Stimulated activated CD4-positive, alpha-beta T cell treated with anti-CD3 and anti-CD28 coated beads, Interleukin-2, amount 100 ng/mL, for 24 hours (primary cell): ENCODE results near the gene GSTO2.

Source experiments
- DNase-seq, 2 donors: peaks; one replicate each; pipeline ENCODE4 v3.0.0-alpha.2; 2020

GSTO2 gene

GRCh38 chr10:104345941-104346340 is 77.0 kb downstream of the GSTO2 start:
- no peak for DNase-seq

GRCh38 chr10:104347295-104348045 is 78.5 kb downstream of the GSTO2 start:
- no peak for DNase-seq

- DNase-seq: no peak
Measured at GRCh38 chr10:104348601-104349000, 79.6 kb downstream of the GSTO2 start.

GRCh38 chr10:104349623-104350126 is 80.7 kb downstream of the GSTO2 start:
- DNase-seq: no peak

- no peak for DNase-seq
Measured at GRCh38 chr10:104350127-104350635, 81.2 kb downstream of the GSTO2 start.

- DNase-seq: no peak
Measured at GRCh38 chr10:104351061-104351702, 82.2 kb downstream of the GSTO2 start.

- no peak for DNase-seq
Measured at GRCh38 chr10:104351919-104352318, 82.9 kb downstream of the GSTO2 start.

- DNase-seq: peak; percentile 89 to 91
Measured at GRCh38 chr10:104353325-104354048, 84.5 kb downstream of the GSTO2 start, which contains the start of gene CFAP58. CFAP58 (plus strand) TSS chr10:104353833; CDS start chr10:104353898, 65 bp downstream.
